CD14-positive monocyte (primary cell): ENCODE data around the gene BCKDHA. TPM values are rescaled to one million over a fixed set of nuclear protein-coding genes. Genes with fewer than 3 reads are reported as not detected.

ENCODE experiments used
- DNase-seq, 3 donors: peaks; one replicate each; pipeline ENCODE4 v3.0.0-alpha.2; 2011 to 2022
- H2AFZ ChIP-seq: 2 replicates; pipeline ENCODE4 v1.6.0; 2012; ENCODE audit warnings: mild to moderate bottlenecking, low read depth, low read length, inconsistent platforms; ENCODE audit not compliant: insufficient read depth, poor library complexity, severe bottlenecking
- H3K27ac ChIP-seq, 2 donors: 1 replicate in 1 of 2; 2 replicates in 1 of 2; pipeline ENCODE4 v1.5.1; 2012 to 2013; ENCODE audit warnings: low read length in 2 of 2, control low read depth in 1 of 2, inconsistent platforms in 1 of 2, low read depth in 1 of 2, mild to moderate bottlenecking in 1 of 2
- H3K27me3 ChIP-seq, 2 donors: one replicate each; pipeline versions ENCODE4 v1.6.0 to v1.6.1; 2011 to 2013; ENCODE audit warnings: low read length in 2 of 2; ENCODE audit not compliant: control insufficient read depth in 2 of 2, insufficient read depth in 2 of 2
- H3K36me3 ChIP-seq, 2 donors: replicated peaks in 1 of 2; 1 replicate in 1 of 2; 2 replicates in 1 of 2; pipeline versions ENCODE4 v1.5.1 to v1.6.1; 2012 to 2013; ENCODE audit warnings: low read length in 2 of 2, control low read depth in 1 of 2, inconsistent platforms in 1 of 2, mild to moderate bottlenecking in 1 of 2; ENCODE audit not compliant: insufficient read depth in 2 of 2, control insufficient read depth in 1 of 2
- H3K4me1 ChIP-seq, 2 donors: 1 replicate in 1 of 2; 2 replicates in 1 of 2; pipeline versions ENCODE4 v1.5.1 to v1.6.1; 2012 to 2013; ENCODE audit warnings: low read length in 2 of 2, control low read depth in 1 of 2, inconsistent platforms in 1 of 2, mild to moderate bottlenecking in 1 of 2, moderate library complexity in 1 of 2; ENCODE audit not compliant: insufficient read depth in 2 of 2, control insufficient read depth in 1 of 2
- H3K4me2 ChIP-seq: replicated peaks from 2 replicates; pipeline ENCODE3; 2012; ENCODE audit warnings: low read length, moderate library complexity, mild to moderate bottlenecking; ENCODE audit not compliant: poor library complexity, severe bottlenecking; ENCODE audit errors: extremely low read depth
- H3K4me3 ChIP-seq, 3 experiments: fragments of 200-600 bp in 1 of 3; sonication (generic) in 1 of 3; replicated peaks in 1 of 3; 1 replicate in 2 of 3; 2 replicates in 1 of 3; pipeline ENCODE4 v1.5.1; 2011 to 2013; ENCODE audit warnings: low read length in 3 of 3, mild to moderate bottlenecking in 3 of 3, control low read depth in 2 of 3, low read depth in 2 of 3, inconsistent platforms in 1 of 3, moderate library complexity in 1 of 3
- H3K79me2 ChIP-seq: 2 replicates; pipeline ENCODE4 v1.6.0; 2012; ENCODE audit warnings: mild to moderate bottlenecking, control low read depth, inconsistent platforms, low read length, moderate library complexity; ENCODE audit not compliant: insufficient read depth
- H3K9ac ChIP-seq: 2 replicates; pipeline ENCODE4 v1.6.0; 2017; ENCODE audit warnings: low read length, mild to moderate bottlenecking; ENCODE audit not compliant: insufficient read depth, poor library complexity, severe bottlenecking
- H3K9me3 ChIP-seq, 2 donors: replicated peaks in 1 of 2; 1 replicate in 1 of 2; 2 replicates in 1 of 2; pipeline versions ENCODE4 v1.5.1 to v1.6.1; 2012 to 2013; ENCODE audit warnings: low read length in 2 of 2, control low read depth in 1 of 2; ENCODE audit not compliant: control insufficient read depth in 1 of 2, insufficient read depth in 1 of 2
- H4K20me1 ChIP-seq: 2 replicates; pipeline ENCODE4 v1.6.0; 2012; ENCODE audit warnings: mild to moderate bottlenecking, low read length, control low read depth, moderate library complexity; ENCODE audit not compliant: insufficient read depth
- H3K27ac Mint-ChIP-seq, 7 donors: one replicate each; pipeline ENCODE4 v1.8.0; 2020; ENCODE audit warnings: mild to moderate bottlenecking in 7 of 7, mixed read lengths in 7 of 7, moderate library complexity in 6 of 7, inconsistent platforms in 2 of 7
- H3K27me3 Mint-ChIP-seq, 3 donors: one replicate each; pipeline ENCODE4 v1.8.0; 2021 to 2022; ENCODE audit warnings: low read depth in 3 of 3, mild to moderate bottlenecking in 3 of 3, mixed read lengths in 3 of 3, moderate library complexity in 3 of 3, inconsistent platforms in 1 of 3
- H3K36me3 Mint-ChIP-seq, 2 donors: one replicate each; pipeline ENCODE4 v1.8.0; 2020; ENCODE audit warnings: mixed read lengths in 2 of 2, inconsistent platforms in 1 of 2, mild to moderate bottlenecking in 1 of 2
- H3K4me1 Mint-ChIP-seq: one replicate; pipeline ENCODE4 v1.8.0; 2020; ENCODE audit warnings: mild to moderate bottlenecking, mixed read lengths
- H3K4me3 Mint-ChIP-seq, 2 donors: one replicate each; pipeline ENCODE4 v1.8.0; 2020; ENCODE audit warnings: mild to moderate bottlenecking in 2 of 2, mixed read lengths in 2 of 2, moderate library complexity in 1 of 2
- H3K9me3 Mint-ChIP-seq, 7 donors: one replicate each; pipeline ENCODE4 v1.8.0; 2020 to 2022; ENCODE audit warnings: mixed read lengths in 7 of 7, mild to moderate bottlenecking in 6 of 7, moderate library complexity in 6 of 7, inconsistent platforms in 2 of 7
- WGBS: methylation state at CpG from one replicate; pipeline ENCODE4 v1.1.5; 2013; ENCODE audit warnings: missing lambda C conversion rate; ENCODE audit not compliant: insufficient coverage; 5-methylcytosine and 5-hydroxymethylcytosine counted together
- intact Hi-C, 2 donors: fragments of 100-400 bp; cut with micrococcal nuclease; formaldehyde crosslinking; loops; one replicate each; pipeline versions ENCODE4 v1.15.0 to v1.15.1; 2023
- polyA plus RNA-seq, 3 donors: library from polyadenylated mRNA; depleted of rRNA in 1 of 3; unstranded in 2 of 3; stranded (reverse) in 1 of 3; fragments of 300-500 nt in 2 of 3; fragments of >200 nt in 1 of 3; fragmentation: Illumina TruSeq in 2 of 3; gene quantifications; 1 replicate in 2 of 3; 2 replicates in 1 of 3; pipeline ENCODE4 v1.2.3, GENCODE V29; 2012 to 2021
- TF ChIP-seq, protein P1 (sequence below): fragments of 200-600 bp; IDR thresholded peaks from one replicate; pipeline ENCODE4 v1.8.0; 2022; ENCODE audit warnings: antibody characterized with exemption, mild to moderate bottlenecking

The BCKDHA gene
- polyA plus RNA-seq, 3 donors: 52.4 to 90.1 (median 87.6) TPM

DNA sequence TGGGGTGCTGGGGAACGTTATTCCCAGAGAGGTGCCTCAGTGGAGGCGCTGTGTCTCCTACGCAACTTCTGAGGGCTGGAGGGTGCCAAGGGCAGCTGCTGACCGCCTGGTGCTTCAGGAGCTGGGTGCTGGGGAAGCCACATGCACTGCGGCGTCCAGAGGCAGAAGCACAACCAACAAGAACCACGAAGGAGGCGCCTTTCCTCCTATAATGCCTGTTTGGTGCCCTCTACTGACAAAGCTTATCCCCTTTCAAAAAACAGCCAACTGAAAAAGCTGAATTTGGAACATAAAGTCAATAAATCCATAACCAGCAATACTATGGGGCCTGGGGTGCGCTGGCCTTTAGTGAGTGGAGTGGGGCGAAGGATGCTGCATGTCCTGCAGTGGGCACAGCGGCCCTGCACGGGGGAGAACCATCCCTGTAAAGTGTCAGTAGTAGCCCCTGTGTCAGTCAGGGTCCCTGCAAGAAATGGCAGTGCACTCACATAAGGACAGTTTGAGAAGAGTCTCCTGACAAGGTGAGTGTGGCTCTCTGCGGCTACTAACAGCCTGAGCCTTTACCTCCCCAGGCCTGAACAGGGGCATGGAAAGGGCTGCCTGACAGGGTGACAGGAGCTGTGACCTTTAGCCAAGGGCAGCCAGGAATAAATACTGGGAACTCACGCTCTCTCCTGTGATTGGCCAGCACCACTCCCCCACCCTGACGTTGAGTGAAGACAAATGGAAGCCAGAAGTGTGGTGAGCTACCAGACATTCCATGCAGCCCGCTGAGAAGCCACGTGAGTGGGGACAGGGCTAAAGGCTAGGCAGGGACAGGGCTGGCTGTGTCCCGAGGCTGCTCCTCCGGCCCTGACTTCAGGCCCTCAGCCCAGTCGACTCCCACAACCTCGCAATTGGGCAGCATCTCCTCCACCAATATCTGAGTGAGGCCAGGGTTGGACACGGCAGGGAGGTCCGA, 34.1 kb downstream of the BCKDHA start:
- H3K27ac ChIP-seq: no peak overlapping the region
- Mint-ChIP-seq H3K27ac (peak overlapping the region in 6 of 7 donors; percentile 20 to 85 (median 58)), H3K4me3 (no peak overlapping the region), H3K36me3 (peaks cover 32 to 48% of the 10 kb centered on the region in 2 donors), H3K9me3 (no peaks in the 10 kb centered on the region), H3K27me3 (peaks cover 0 to 1% (median 0%) of the 10 kb centered on the region in 3 donors), H3K4me1 (peaks cover 43% of the 10 kb centered on the region)
- no peaks in the 10 kb centered on the region for H3K27me3 ChIP-seq
- peak; percentile 52 to 69 (median 60) for DNase-seq
- WGBS: 72% methylated on average over 15 of the region's 23 CpGs
- H2AFZ ChIP-seq: no peak overlapping the region
- H3K4me2 ChIP-seq: no peak overlapping the region
- no peak overlapping the region for H3K4me3 ChIP-seq
- H3K9me3 ChIP-seq: no peaks in the 10 kb centered on the region
- H4K20me1 ChIP-seq: peaks cover 5% of the 10 kb centered on the region
- peaks cover 41 to 48% of the 10 kb centered on the region in 2 donors for H3K4me1 ChIP-seq
- peaks cover 45% of the 10 kb centered on the region for H3K79me2 ChIP-seq
- TF ChIP-seq, protein P1, sequence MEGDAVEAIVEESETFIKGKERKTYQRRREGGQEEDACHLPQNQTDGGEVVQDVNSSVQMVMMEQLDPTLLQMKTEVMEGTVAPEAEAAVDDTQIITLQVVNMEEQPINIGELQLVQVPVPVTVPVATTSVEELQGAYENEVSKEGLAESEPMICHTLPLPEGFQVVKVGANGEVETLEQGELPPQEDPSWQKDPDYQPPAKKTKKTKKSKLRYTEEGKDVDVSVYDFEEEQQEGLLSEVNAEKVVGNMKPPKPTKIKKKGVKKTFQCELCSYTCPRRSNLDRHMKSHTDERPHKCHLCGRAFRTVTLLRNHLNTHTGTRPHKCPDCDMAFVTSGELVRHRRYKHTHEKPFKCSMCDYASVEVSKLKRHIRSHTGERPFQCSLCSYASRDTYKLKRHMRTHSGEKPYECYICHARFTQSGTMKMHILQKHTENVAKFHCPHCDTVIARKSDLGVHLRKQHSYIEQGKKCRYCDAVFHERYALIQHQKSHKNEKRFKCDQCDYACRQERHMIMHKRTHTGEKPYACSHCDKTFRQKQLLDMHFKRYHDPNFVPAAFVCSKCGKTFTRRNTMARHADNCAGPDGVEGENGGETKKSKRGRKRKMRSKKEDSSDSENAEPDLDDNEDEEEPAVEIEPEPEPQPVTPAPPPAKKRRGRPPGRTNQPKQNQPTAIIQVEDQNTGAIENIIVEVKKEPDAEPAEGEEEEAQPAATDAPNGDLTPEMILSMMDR: peak; percentile 70
- H3K9ac ChIP-seq: no peak overlapping the region
- H3K36me3 ChIP-seq: peaks cover 13 to 29% of the 10 kb centered on the region in 2 donors
- intact Hi-C loops: loop anchor here (5.0 to 10.0 kb wide), 2 partner anchors 34 to 167 kb away; partner anchors contain the start of genes BCKDHA (in 1 of the 2), EXOSC5 (in 1 of the 2) and HNRNPUL1 (in 1 of the 2)

DNA sequence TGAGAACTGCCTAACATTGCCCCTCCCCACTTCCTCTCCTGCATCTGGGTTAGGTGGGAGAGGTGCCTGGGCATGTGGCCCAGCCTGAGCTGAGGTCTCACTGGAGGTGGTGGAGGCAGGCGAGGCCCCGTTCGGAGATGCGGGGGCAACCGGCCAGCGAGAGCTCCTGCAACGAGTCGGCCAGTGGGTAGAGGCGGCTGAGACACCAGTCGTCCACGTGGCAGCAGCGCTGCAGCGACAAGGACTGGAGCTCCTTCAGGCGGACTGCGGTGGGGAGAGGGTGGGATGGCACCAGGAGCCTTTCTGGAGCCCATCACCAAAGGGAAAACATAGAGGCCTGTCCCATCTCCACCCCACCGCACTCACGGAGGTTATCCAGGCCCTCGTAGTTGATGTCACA, 35.6 kb downstream of the BCKDHA start:
- H3K4me3 Mint-ChIP-seq: no peak overlapping the region
- no peak overlapping the region for H3K27ac ChIP-seq
- H3K9me3 ChIP-seq: no peaks in the 10 kb centered on the region
- no peak overlapping the region for H3K4me3 ChIP-seq
- H3K4me1 Mint-ChIP-seq: peaks cover 36% of the 10 kb centered on the region
- H4K20me1 ChIP-seq: peaks cover 5% of the 10 kb centered on the region
- peaks cover 28 to 36% of the 10 kb centered on the region in 2 donors for H3K4me1 ChIP-seq
- peaks cover 13 to 39% of the 10 kb centered on the region in 2 donors for H3K36me3 ChIP-seq
- no peak for DNase-seq
- intact Hi-C loops: loop anchor here (5.0 to 10.0 kb wide), 2 partner anchors 36 to 168 kb away; partner anchors contain the start of genes BCKDHA (in 1 of the 2), EXOSC5 (in 1 of the 2) and HNRNPUL1 (in 1 of the 2)
- H3K4me2 ChIP-seq: no peak overlapping the region
- no peaks in the 10 kb centered on the region for H3K27me3 ChIP-seq
- H3K27me3 Mint-ChIP-seq: peaks cover 0 to 1% (median 0%) of the 10 kb centered on the region in 3 donors
- peaks cover 40% of the 10 kb centered on the region for H3K79me2 ChIP-seq
- H3K9ac ChIP-seq: no peak overlapping the region
- TF ChIP-seq, protein P1: no peak
- 97% methylated on average over 17 of the region's 18 CpGs for WGBS
- H3K27ac Mint-ChIP-seq: no peak overlapping the region
- H2AFZ ChIP-seq: no peak overlapping the region
- H3K36me3 Mint-ChIP-seq: peaks cover 40 to 60% of the 10 kb centered on the region in 2 donors
- no peaks in the 10 kb centered on the region for H3K9me3 Mint-ChIP-seq
